HG03159 (cell line): ENCODE results near the gene ESPL1.
A peak's percentile ranks its signal among the peaks of the same experiment; 100 is the strongest.
"Not testable (repeated sequence)": the region's sequence is repeated elsewhere in the genome, so short reads cannot be mapped to it uniquely, and the experiment has no call there.

Source experiments
- ATAC-seq: cut with Tn5 transposase; IDR thresholded peaks from one replicate; pipeline ENCODE4 v1.9.1; 2021; ENCODE audit warnings: mild to moderate bottlenecking, moderate library complexity; ENCODE audit not compliant: unreplicated experiment

ESPL1 gene

GRCh38 chr12:53297106-53297505, 29.0 kb downstream of the ESPL1 start:
- ATAC-seq, result not testable (repeated sequence)

GRCh38 chr12:53298164-53298563, 30.1 kb downstream of the ESPL1 start:
- ATAC-seq, result no peak

- no peak for ATAC-seq
These were observed 31.0 kb downstream of the ESPL1 start for GRCh38 chr12:53299101-53299453.

- peak; percentile 60 for ATAC-seq
These were observed 31.5 kb downstream of the ESPL1 start, which contains the start of gene MYG1 for GRCh38 chr12:53299454-53300180. TSS of gene MYG1 (plus strand) at chr12:53299695. CDS start at chr12:53299738, 43 bp downstream.

- ATAC-seq, result no peak
These were observed 32.1 kb downstream of the ESPL1 start for GRCh38 chr12:53300187-53300586.

- no peak for ATAC-seq
These were observed 34.8 kb downstream of the ESPL1 start for GRCh38 chr12:53302903-53303302.

- no peak for ATAC-seq
These were observed 38.7 kb downstream of the ESPL1 start for GRCh38 chr12:53306826-53307225.

GRCh38 chr12:53308276-53308675, 40.2 kb downstream of the ESPL1 start:
- no peak for ATAC-seq

- no peak for ATAC-seq
These were observed 45.9 kb downstream of the ESPL1 start for GRCh38 chr12:53313996-53314395.

GRCh38 chr12:53320352-53321195, 52.5 kb downstream of the ESPL1 start:
- no peak for ATAC-seq

GRCh38 chr12:53324113-53324778, 56.1 kb downstream of the ESPL1 start:
- ATAC-seq, result peak; percentile 24

- peak; percentile 39 for ATAC-seq
These were observed 56.8 kb downstream of the ESPL1 start for GRCh38 chr12:53324779-53325510.

- no peak for ATAC-seq
These were observed 57.5 kb downstream of the ESPL1 start for GRCh38 chr12:53325511-53326061.

GRCh38 chr12:53326460-53327185, 58.5 kb downstream of the ESPL1 start:
- no peak for ATAC-seq

GRCh38 chr12:53327435-53328042, 59.4 kb downstream of the ESPL1 start:
- no peak for ATAC-seq

GRCh38 chr12:53328043-53328435, 59.9 kb downstream of the ESPL1 start:
- no peak for ATAC-seq

- no peak for ATAC-seq
These were observed 62.6 kb downstream of the ESPL1 start for GRCh38 chr12:53330671-53331070.

GRCh38 chr12:53332339-53332738, 64.2 kb downstream of the ESPL1 start:
- not testable (repeated sequence) for ATAC-seq

GRCh38 chr12:53332744-53333143, 64.6 kb downstream of the ESPL1 start:
- ATAC-seq, result no peak
